Neural cell (in vitro differentiated cells): ENCODE results near the gene CNTF. TPM values are rescaled to one million over a fixed set of nuclear protein-coding genes. Genes with fewer than 3 reads are reported as not detected.

Experiments used
- H2AFZ ChIP-seq: fragments of 200-600, 300-800 bp; sonication (generic), shearing (Covaris generic); 2 replicates; pipeline ENCODE4 v1.6.0; 2014; ENCODE audit warnings: low read depth, mild to moderate bottlenecking, antibody characterized with exemption, low read length, moderate library complexity
- H3F3A ChIP-seq: fragments of 200-600 bp; shearing (Covaris generic); 2 replicates; pipeline ENCODE4 v1.6.1; 2016; ENCODE audit warnings: mild to moderate bottlenecking, moderate library complexity, mixed read lengths, antibody characterized with exemption, low read length; ENCODE audit not compliant: insufficient read depth, poor library complexity, severe bottlenecking
- H3K27ac ChIP-seq: fragments of 200-600, 300-800 bp; sonication (generic), shearing (Covaris generic); 2 replicates; pipeline ENCODE4 v1.5.1; 2014; ENCODE audit warnings: mild to moderate bottlenecking, low read length, moderate library complexity
- H3K27me3 ChIP-seq: fragments of 300-800, 200-600 bp; sonication (generic), shearing (Covaris generic); 2 replicates; pipeline ENCODE4 v1.6.0; 2014; ENCODE audit warnings: mild to moderate bottlenecking, low read depth, low read length, moderate library complexity; ENCODE audit not compliant: insufficient read depth
- H3K36me3 ChIP-seq: fragments of 300-800, 200-600 bp; sonication (generic), shearing (Covaris generic); 2 replicates; pipeline ENCODE4 v1.5.1; 2014; ENCODE audit warnings: mild to moderate bottlenecking, antibody characterized with exemption, low read length, moderate library complexity; ENCODE audit not compliant: insufficient read depth
- H3K4me2 ChIP-seq: fragments of 300-800, 200-600 bp; sonication (generic), shearing (Covaris generic); 2 replicates; pipeline ENCODE4 v1.6.0; 2014; ENCODE audit warnings: mild to moderate bottlenecking, low read length
- H3K4me3 ChIP-seq: fragments of 300-800, 200-600 bp; sonication (generic), shearing (Covaris generic); 2 replicates; pipeline ENCODE4 v1.5.1; 2014; ENCODE audit warnings: mild to moderate bottlenecking, low read length, moderate library complexity
- H3K79me2 ChIP-seq: fragments of 200-600 bp; shearing (Covaris generic); replicated peaks from 2 replicates; pipeline ENCODE4 v1.6.0; 2014; ENCODE audit warnings: mild to moderate bottlenecking, low read length, moderate library complexity; ENCODE audit not compliant: insufficient read depth
- H3K9ac ChIP-seq: fragments of 300-800, 200-600 bp; sonication (generic), shearing (Covaris generic); 2 replicates; pipeline ENCODE4 v1.6.1; 2016; ENCODE audit warnings: mild to moderate bottlenecking, low read length, mixed read lengths
- H3K9me2 ChIP-seq: fragments of 200-600 bp; shearing (Covaris generic); 2 replicates; pipeline ENCODE4 v1.6.1; 2016; ENCODE audit warnings: mild to moderate bottlenecking, low read length, mixed read lengths; ENCODE audit not compliant: insufficient read depth
- H3K9me3 ChIP-seq: fragments of 200-600, 300-800 bp; sonication (generic), shearing (Covaris generic); 2 replicates; pipeline ENCODE4 v1.6.1; 2016; ENCODE audit warnings: mild to moderate bottlenecking, mixed run types, low read length, moderate library complexity, mixed read lengths
- H4K20me1 ChIP-seq: fragments of 200-600 bp; shearing (Covaris generic); 2 replicates; pipeline ENCODE4 v1.6.1; 2016; ENCODE audit warnings: mild to moderate bottlenecking, mixed run types; ENCODE audit not compliant: insufficient read depth
- CTCF ChIP-seq: fragments of 450-650 bp; IDR thresholded peaks from 2 replicates; pipeline ENCODE4 v1.5.1; 2014; ENCODE audit warnings: antibody characterized with exemption, mild to moderate bottlenecking, moderate library complexity; ENCODE audit not compliant: poor library complexity, severe bottlenecking
- EP300 ChIP-seq: fragments of 450-650 bp; conservative IDR thresholded peaks from 2 replicates; pipeline ENCODE4 v1.6.1; 2014; ENCODE audit warnings: antibody characterized with exemption, mild to moderate bottlenecking, moderate library complexity; ENCODE audit not compliant: poor library complexity, severe bottlenecking
- MXI1 ChIP-seq: fragments of 450-650 bp; conservative IDR thresholded peaks from 2 replicates; pipeline ENCODE4 v1.6.1; 2014; ENCODE audit warnings: antibody characterized with exemption, mild to moderate bottlenecking; ENCODE audit not compliant: poor library complexity, severe bottlenecking
- POLR2AphosphoS5 ChIP-seq: IDR thresholded peaks from 2 replicates; pipeline ENCODE4 v1.6.1; 2012
- RAD21 ChIP-seq: fragments of 450-650 bp; conservative IDR thresholded peaks from 2 replicates; pipeline ENCODE4 v1.6.1; 2014; ENCODE audit warnings: antibody characterized with exemption, mild to moderate bottlenecking, moderate library complexity
- SMC3 ChIP-seq: fragments of 450-650 bp; conservative IDR thresholded peaks from 2 replicates; pipeline ENCODE4 v1.6.1; 2014; ENCODE audit warnings: antibody characterized with exemption, mild to moderate bottlenecking, moderate library complexity; ENCODE audit not compliant: poor library complexity
- polyA plus RNA-seq: library from polyadenylated mRNA; depleted of rRNA; stranded (reverse); fragments of >200 nt; gene quantifications from 2 replicates; pipeline ENCODE4 v1.2.3, GENCODE V29; 2014
- TF ChIP-seq, protein P1 (sequence below): IDR thresholded peaks from 2 replicates; pipeline ENCODE4 v1.6.1; 2012; ENCODE audit warnings: borderline replicate concordance

Gene CNTF
- polyA plus RNA-seq, 1 donor from 2014 or later, result 2.3 TPM

GRCh38 chr11:58640386-58641023 is 18.0 kb downstream of the CNTF start:
- H3K9me3 ChIP-seq, result peaks cover 2% of the 10 kb centered on the region
- no peaks in the 10 kb centered on the region for H3K27me3 ChIP-seq

GRCh38 chr11:58641341-58641740 is 18.9 kb downstream of the CNTF start:
- no peaks in the 10 kb centered on the region for H4K20me1 ChIP-seq
- H3K36me3 ChIP-seq, result no peaks in the 10 kb centered on the region
- no peak overlapping the region for H2AFZ ChIP-seq
- TF ChIP-seq RAD21 (no peak), SMC3 (no peak), EP300 (no peak), POLR2AphosphoS5 (no peak), MXI1 (no peak)
- TF ChIP-seq, protein P1, sequence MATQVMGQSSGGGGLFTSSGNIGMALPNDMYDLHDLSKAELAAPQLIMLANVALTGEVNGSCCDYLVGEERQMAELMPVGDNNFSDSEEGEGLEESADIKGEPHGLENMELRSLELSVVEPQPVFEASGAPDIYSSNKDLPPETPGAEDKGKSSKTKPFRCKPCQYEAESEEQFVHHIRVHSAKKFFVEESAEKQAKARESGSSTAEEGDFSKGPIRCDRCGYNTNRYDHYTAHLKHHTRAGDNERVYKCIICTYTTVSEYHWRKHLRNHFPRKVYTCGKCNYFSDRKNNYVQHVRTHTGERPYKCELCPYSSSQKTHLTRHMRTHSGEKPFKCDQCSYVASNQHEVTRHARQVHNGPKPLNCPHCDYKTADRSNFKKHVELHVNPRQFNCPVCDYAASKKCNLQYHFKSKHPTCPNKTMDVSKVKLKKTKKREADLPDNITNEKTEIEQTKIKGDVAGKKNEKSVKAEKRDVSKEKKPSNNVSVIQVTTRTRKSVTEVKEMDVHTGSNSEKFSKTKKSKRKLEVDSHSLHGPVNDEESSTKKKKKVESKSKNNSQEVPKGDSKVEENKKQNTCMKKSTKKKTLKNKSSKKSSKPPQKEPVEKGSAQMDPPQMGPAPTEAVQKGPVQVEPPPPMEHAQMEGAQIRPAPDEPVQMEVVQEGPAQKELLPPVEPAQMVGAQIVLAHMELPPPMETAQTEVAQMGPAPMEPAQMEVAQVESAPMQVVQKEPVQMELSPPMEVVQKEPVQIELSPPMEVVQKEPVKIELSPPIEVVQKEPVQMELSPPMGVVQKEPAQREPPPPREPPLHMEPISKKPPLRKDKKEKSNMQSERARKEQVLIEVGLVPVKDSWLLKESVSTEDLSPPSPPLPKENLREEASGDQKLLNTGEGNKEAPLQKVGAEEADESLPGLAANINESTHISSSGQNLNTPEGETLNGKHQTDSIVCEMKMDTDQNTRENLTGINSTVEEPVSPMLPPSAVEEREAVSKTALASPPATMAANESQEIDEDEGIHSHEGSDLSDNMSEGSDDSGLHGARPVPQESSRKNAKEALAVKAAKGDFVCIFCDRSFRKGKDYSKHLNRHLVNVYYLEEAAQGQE, result no peak
- H3K4me2 ChIP-seq, result no peak overlapping the region
- H3K27me3 ChIP-seq, result no peaks in the 10 kb centered on the region
- no peaks in the 10 kb centered on the region for H3K79me2 ChIP-seq
- no peaks in the 10 kb centered on the region for H3K9me2 ChIP-seq
- no peaks in the 10 kb centered on the region for H3F3A ChIP-seq
- H3K9me3 ChIP-seq, result peaks cover 7% of the 10 kb centered on the region
- no peak overlapping the region for H3K4me3 ChIP-seq
- H3K9ac ChIP-seq, result no peak overlapping the region
- no peak overlapping the region for H3K27ac ChIP-seq

More at GRCh38 chr11:58640386-58641023, 18.0 kb downstream of the CNTF start:
- Histone ChIP-seq H3F3A (no peaks in the 10 kb centered on the region), H2AFZ (no peak overlapping the region), H3K4me3 (no peak overlapping the region), H3K4me2 (no peak overlapping the region), H4K20me1 (no peaks in the 10 kb centered on the region), H3K9me2 (no peaks in the 10 kb centered on the region), H3K27ac (no peak overlapping the region), H3K36me3 (no peaks in the 10 kb centered on the region), H3K79me2 (no peaks in the 10 kb centered on the region), H3K9ac (no peak overlapping the region)
- no peak for TF ChIP-seq EP300
- TF ChIP-seq, protein P1, result no peak
- no peak for TF ChIP-seq MXI1
- no peak for TF ChIP-seq CTCF
